Right lobe of liver (tissue), 6 donors: Measurements from ENCODE around the gene DNAJB6. TPM values are rescaled to one million over a fixed set of nuclear protein-coding genes. Genes with fewer than 3 reads are reported as not detected.

Source experiments
- ATAC-seq, 4 donors: fragments of 200-7000 bp; cut with Tn5 transposase; one replicate each; pipeline ENCODE4 v1.9.1; 2020; ENCODE audit warnings: mild to moderate bottlenecking in 4 of 4, moderate library complexity in 4 of 4
- DNase-seq, 3 donors: peaks; one replicate each; pipeline ENCODE4 v3.0.0-alpha.2; 2020
- H3K27ac ChIP-seq, 3 donors: fragments of 200-600 bp; one replicate each; pipeline ENCODE4 v1.8.0; 2022
- H3K27me3 ChIP-seq, 2 donors: fragments of 200-600 bp; one replicate each; pipeline ENCODE4 v1.8.0; 2022
- H3K36me3 ChIP-seq, 4 donors: fragments of 200-600 bp; sonication (generic) in 1 of 4; one replicate each; pipeline versions ENCODE4 v1.5.1 to v1.8.0; 2017 to 2022; ENCODE audit warnings: control low read depth in 1 of 4
- H3K4me1 ChIP-seq, 4 donors: fragments of 200-600 bp; sonication (generic) in 1 of 4; one replicate each; pipeline versions ENCODE4 v1.5.1 to v1.8.0; 2017 to 2022; ENCODE audit warnings: control low read depth in 1 of 4
- H3K4me3 ChIP-seq, 3 donors: fragments of 200-600 bp; one replicate each; pipeline ENCODE4 v1.8.0; 2022
- H3K9me3 ChIP-seq, 4 donors: fragments of 200-600 bp; sonication (generic) in 1 of 4; one replicate each; pipeline versions ENCODE4 v1.5.1 to v1.8.0; 2017 to 2022; ENCODE audit warnings: control low read depth in 1 of 4
- CTCF ChIP-seq, 4 donors: fragments of 200-600 bp in 3 of 4; fragments of 450-650 bp in 1 of 4; IDR thresholded peaks; one replicate each; pipeline versions ENCODE4 v1.5.1 to v1.8.0; 2016 to 2022; ENCODE audit warnings: antibody characterized with exemption in 4 of 4, mild to moderate bottlenecking in 2 of 4
- POLR2A ChIP-seq: fragments of 450-650 bp; IDR thresholded peaks from one replicate; pipeline ENCODE4 v1.6.1; 2017; ENCODE audit warnings: antibody characterized with exemption, mild to moderate bottlenecking
- WGBS: methylation state at CpG from one replicate; pipeline ENCODE4 v1.1.6; 2018; ENCODE audit warnings: low coverage, low lambda C conversion rate; ENCODE audit not compliant: insufficient coverage; ENCODE audit errors: missing lambda C conversion rate; 5-methylcytosine and 5-hydroxymethylcytosine counted together
- intact Hi-C, 2 donors: fragments of 100-400 bp; cut with DNase I; formaldehyde crosslinking; loops; one replicate each; pipeline versions ENCODE4 v1.11.2 to v1.14.1; 2022
- total RNA-seq, 6 experiments: library from RNA; depleted of rRNA in 2 of 6; stranded (reverse); fragments of >200 nt in 2 of 6; fragmentation: NEBNext Ultra II Directional in 3 of 6; extraction: Animal tissue kit (Norgen Biotek cat#: 25700) in 3 of 6; gene quantifications; one replicate each; pipeline versions ENCODE4 v1.1.0 to v1.2.4, GENCODE V29; 2016 to 2023
- donor health status: DM: no; HTN: yes; CAD: no.
- donor health status: DM: no; HTN: no; CAD: no.
- donor health status: DM: no; HTN: no; CAD: no.
- donor health status: DM: no; HTN: yes; CAD: no.
- donor health status: DM: no; HTN: yes; CAD: no.

The DNAJB6 gene
- total RNA-seq, 6 experiments from 2014 or later: 24.5 to 38.0 (median 35.2) TPM

DNA sequence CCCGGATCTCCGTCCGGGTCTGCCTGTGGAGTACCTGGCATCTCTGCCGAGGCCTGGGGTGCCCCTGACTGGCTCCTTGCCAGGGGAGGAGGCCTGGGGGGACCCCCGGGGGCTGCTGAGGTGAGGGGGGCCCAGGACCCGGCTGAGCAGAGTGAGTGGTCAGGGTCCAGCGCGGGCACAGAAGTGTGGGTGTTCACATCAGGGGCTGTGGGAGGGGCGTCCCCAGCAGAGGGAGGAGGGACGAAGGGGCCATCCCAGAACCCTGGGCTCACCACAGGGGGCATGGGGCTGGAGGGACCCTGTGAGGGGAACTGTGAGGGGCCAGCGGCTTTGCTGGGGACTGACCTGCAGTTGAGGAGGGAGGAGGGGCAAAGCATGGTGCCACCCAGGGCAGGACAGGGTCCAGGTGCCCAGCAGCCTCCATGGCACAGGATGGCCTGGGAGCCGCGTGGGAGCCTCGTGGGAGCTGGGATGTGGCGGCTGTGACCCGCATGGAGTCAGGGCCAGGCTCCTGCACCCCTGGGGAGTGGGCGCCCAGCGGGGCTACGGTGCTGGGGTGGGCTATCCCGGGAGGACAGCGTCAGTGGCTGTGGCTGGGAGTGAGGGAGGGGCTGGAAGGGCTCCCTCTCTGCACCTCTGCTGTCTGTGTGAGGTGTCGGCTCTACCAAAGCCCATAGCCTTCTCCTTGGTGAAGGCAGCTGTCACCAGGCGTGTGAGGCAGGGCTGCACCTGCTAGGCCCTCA is 91.2 kb downstream of the DNAJB6 start:
- DNase-seq: peak in 2 of 3 donors; percentile 14 to 40
- Histone ChIP-seq H3K36me3 (no peaks in the 10 kb centered on the region), H3K27me3 (no peaks in the 10 kb centered on the region), H3K9me3 (no peaks in the 10 kb centered on the region), H3K4me3 (no peak overlapping the region), H3K4me1 (no peaks in the 10 kb centered on the region), H3K27ac (no peak overlapping the region)
- WGBS: 84% methylated on average over 11 of the region's 23 CpGs
- intact Hi-C loops: no loop called here
- no peak for TF ChIP-seq POLR2A
- no peak for TF ChIP-seq CTCF (IDR thresholded peaks at IDR 0.05)
- ATAC-seq: no peak

DNA sequence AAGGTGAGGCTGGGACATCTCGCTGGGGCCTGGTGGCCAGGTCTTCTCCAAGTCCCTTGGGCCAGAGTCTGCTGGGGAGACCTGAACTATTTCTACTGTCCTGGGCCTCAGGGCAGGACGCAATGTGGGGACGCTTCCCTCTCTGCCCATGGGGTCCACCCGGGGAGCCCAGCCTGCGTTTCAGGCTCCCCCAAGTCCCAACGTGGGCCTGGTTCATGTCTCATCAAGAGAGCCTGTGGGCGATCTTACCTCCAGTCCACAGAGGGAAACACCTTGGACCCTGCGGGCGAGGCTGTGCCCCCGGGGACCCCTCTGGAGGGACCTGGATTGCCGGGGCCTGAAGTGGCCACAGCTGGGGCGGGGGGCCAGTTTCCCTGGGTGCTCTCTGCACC is 91.7 kb downstream of the DNAJB6 start:
- ATAC-seq: no peak
- no peaks in the 10 kb centered on the region for H3K27me3 ChIP-seq
- no peaks in the 10 kb centered on the region for H3K4me1 ChIP-seq
- TF ChIP-seq CTCF (IDR thresholded peaks at IDR 0.05) (no peak), POLR2A (no peak)
- no peak overlapping the region for H3K27ac ChIP-seq
- H3K9me3 ChIP-seq: no peaks in the 10 kb centered on the region
- H3K36me3 ChIP-seq: no peaks in the 10 kb centered on the region
- no peak overlapping the region for H3K4me3 ChIP-seq
- DNase-seq: peak in 1 of 3 donors; percentile 13
- WGBS: no CpG with 5 or more reads among the region's 12 CpGs
- intact Hi-C loops: no loop called here

GRCh38 chr7:157429001-157429679 is 92.3 kb downstream of the DNAJB6 start:
- H3K36me3 ChIP-seq: no peaks in the 10 kb centered on the region
- WGBS: 80% methylated on average over 2 of the region's 15 CpGs
- TF ChIP-seq CTCF (IDR thresholded peaks at IDR 0.05) (no peak), POLR2A (no peak)
- DNase-seq: peak in 2 of 3 donors; percentile 13 to 46
- intact Hi-C loops: no loop called here
- H3K4me1 ChIP-seq: no peaks in the 10 kb centered on the region
- no peaks in the 10 kb centered on the region for H3K9me3 ChIP-seq
- ATAC-seq: no peak
- no peaks in the 10 kb centered on the region for H3K27me3 ChIP-seq
- no peak overlapping the region for H3K27ac ChIP-seq
- no peak overlapping the region for H3K4me3 ChIP-seq

- WGBS: 88% methylated on average over 2 of the region's 6 CpGs
- peak in 1 of 3 donors; percentile 8 for DNase-seq
- ATAC-seq: no peak
These were observed 92.9 kb downstream of the DNAJB6 start for GRCh38 chr7:157429680-157430224.

More at GRCh38 chr7:157429680-157430224, 92.9 kb downstream of the DNAJB6 start:
- Histone ChIP-seq H3K27me3 (no peaks in the 10 kb centered on the region), H3K4me3 (no peak overlapping the region), H3K9me3 (no peaks in the 10 kb centered on the region), H3K27ac (no peak overlapping the region), H3K4me1 (no peaks in the 10 kb centered on the region), H3K36me3 (no peaks in the 10 kb centered on the region)
- no peak for TF ChIP-seq CTCF (IDR thresholded peaks at IDR 0.05)
- no peak for TF ChIP-seq POLR2A
- intact Hi-C loops: loop anchor here (10.0 kb wide), 1 partner anchor 445 kb away; no protein-coding TSS in a partner anchor
